GM12872 (cell line): ENCODE results near the gene CREB1.

ENCODE experiments used
- TF ChIP-seq, protein P1 (sequence below): IDR thresholded peaks from 3 replicates; pipeline ENCODE4 v1.5.1; 2011; ENCODE audit warnings: low read depth, mild to moderate bottlenecking, low read length, moderate library complexity; ENCODE audit not compliant: insufficient read depth

CREB1 gene

DNA sequence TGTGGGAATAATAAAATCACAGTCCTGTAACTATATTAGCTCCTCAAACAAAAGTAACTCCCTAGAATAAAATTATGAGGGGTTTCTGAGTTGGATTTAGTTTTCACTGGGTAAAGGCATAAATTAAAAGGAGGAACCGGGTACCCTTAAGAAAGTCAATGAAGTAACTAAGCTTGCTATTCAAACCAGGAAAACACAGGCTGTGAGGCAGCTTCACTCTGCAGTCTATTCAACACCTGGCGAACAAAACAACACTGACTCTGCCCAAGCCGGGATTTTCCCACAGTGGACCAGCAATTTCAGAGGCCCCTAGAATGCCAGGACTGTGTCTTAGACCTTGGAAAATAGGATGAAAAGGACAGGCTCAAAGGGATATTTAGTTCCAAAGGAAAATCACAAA is 24.6 kb upstream of the CREB1 start:
- TF ChIP-seq, protein P1, sequence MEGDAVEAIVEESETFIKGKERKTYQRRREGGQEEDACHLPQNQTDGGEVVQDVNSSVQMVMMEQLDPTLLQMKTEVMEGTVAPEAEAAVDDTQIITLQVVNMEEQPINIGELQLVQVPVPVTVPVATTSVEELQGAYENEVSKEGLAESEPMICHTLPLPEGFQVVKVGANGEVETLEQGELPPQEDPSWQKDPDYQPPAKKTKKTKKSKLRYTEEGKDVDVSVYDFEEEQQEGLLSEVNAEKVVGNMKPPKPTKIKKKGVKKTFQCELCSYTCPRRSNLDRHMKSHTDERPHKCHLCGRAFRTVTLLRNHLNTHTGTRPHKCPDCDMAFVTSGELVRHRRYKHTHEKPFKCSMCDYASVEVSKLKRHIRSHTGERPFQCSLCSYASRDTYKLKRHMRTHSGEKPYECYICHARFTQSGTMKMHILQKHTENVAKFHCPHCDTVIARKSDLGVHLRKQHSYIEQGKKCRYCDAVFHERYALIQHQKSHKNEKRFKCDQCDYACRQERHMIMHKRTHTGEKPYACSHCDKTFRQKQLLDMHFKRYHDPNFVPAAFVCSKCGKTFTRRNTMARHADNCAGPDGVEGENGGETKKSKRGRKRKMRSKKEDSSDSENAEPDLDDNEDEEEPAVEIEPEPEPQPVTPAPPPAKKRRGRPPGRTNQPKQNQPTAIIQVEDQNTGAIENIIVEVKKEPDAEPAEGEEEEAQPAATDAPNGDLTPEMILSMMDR, result no peak

- TF ChIP-seq, protein P1, result no peak
These were observed 24.0 kb upstream of the CREB1 start for GRCh38 chr2:207505728-207506127.

DNA sequence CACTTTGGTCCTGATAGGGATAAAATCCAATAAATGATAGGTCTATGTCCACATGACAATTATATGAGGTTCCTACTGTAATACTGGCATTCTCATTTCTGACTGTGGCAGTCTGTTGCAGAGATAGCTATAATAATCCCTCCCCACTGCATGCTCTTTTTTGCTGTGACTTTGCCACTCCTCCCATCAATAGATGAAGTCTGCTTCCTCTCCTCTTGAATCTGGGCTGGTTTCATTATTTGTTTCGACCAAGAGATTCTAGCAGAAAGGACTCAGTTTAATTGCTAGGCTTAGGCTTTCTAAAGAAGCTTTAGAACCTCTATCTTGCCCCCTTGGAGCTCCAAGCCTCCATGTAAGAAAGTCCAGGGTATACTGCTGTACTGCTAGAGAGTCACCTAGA is 23.3 kb upstream of the CREB1 start:
- TF ChIP-seq, protein P1, result no peak

GRCh38 chr2:207510148-207510547 is 19.6 kb upstream of the CREB1 start:
- TF ChIP-seq, protein P1, result no peak

- TF ChIP-seq, protein P1, result no peak
These were observed 17.9 kb upstream of the CREB1 start for GRCh38 chr2:207511851-207512250.

DNA sequence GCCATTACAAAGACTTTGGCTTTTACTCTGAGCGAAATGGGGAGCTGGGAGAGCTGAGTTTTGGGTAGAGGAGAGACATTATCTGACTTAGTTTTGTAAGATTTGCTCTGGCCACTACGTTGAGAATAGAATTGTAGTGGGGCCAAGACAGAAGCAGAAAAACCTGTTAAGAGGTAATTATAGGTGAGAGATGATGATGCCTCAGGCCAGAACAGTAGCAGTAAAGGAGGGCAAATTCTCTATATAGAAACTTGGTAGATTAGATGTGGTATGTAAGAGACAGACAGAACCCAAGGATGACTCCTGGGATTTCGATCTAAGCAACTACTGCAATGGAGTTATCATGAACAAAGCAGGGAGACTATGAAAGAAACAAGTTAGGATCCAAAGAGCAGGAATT is 17.4 kb upstream of the CREB1 start:
- TF ChIP-seq, protein P1, result no peak

DNA sequence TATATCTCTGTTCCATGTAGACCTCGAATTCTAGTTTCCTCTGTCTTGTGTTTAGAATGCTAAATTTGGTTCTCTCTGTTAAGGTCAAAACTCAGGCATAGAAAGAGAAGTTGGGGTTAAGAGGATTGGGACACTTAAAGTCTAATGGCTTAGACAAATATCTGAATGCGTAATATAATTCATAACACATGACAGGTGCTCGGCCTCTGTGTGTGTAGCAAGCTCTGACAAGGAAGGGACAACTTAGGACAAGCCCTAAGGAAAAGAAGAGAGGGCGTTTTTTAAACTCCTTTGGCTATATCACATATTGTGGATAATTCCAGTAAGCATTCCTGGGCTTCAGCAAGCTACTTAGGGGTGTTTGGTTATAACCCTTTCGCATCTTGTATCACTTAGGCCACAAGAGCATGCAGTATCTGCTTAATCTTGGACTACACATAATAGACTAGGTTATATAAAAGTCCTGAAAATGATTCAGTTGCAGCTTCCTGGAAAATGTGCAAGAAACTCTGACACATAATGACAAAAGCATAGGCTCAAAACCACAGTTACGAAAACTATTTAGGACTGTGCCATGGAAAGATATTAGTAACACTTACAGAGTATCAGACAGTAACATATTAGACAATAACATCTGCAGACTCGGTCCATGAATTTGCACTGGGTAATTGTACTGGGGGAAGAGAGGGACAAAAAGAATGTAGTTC is 16.1 kb upstream of the CREB1 start:
- TF ChIP-seq, protein P1, result no peak

GRCh38 chr2:207514451-207514850 is 15.3 kb upstream of the CREB1 start:
- TF ChIP-seq, protein P1, result no peak
